Body of pancreas (tissue), 4 donors: ENCODE measurements around the gene CFB.

ENCODE experiments used
- CTCF ChIP-seq, 7 experiments: fragments of 450-650 bp in 4 of 7; fragments of 200-600 bp in 3 of 7; sonication (generic) in 3 of 7; IDR thresholded peaks; one replicate each; pipeline ENCODE4 v1.5.1; 2016 to 2019; ENCODE audit warnings: antibody characterized with exemption in 7 of 7
- POLR2A ChIP-seq, 3 donors: fragments of 450-650 bp; IDR thresholded peaks; one replicate each; pipeline ENCODE4 v1.6.1; 2016; ENCODE audit warnings: antibody characterized with exemption in 3 of 3, mild to moderate bottlenecking in 2 of 3

GRCh38 chr6:31958741-31959739, 13.1 kb downstream of the CFB start, which contains the start of the genes NELFE and SKIC2:
- peak in 1 of 7 experiments; percentile 17 for TF ChIP-seq CTCF (IDR thresholded peaks at IDR 0.05)
- peak; percentile 38 to 81 (median 79) for TF ChIP-seq POLR2A (IDR thresholded peaks at IDR 0.05)
